Fibroblast of skin of scalp (primary cell): ENCODE data around the gene H6PD. TPM values are rescaled to one million over a fixed set of nuclear protein-coding genes. Genes with fewer than 3 reads are reported as not detected.

Experiments
- DNase-seq: peaks from one replicate; pipeline ENCODE4 v3.0.0-alpha.2; 2013
- polyA plus RNA-seq, 2 experiments: library from polyadenylated mRNA; unstranded; fragments of 120-200 nt; gene quantifications; one replicate each; pipeline ENCODE4 v1.2.1, GENCODE V29; 2013; ENCODE audit not compliant: insufficient read length in 2 of 2

Gene H6PD, protein sequence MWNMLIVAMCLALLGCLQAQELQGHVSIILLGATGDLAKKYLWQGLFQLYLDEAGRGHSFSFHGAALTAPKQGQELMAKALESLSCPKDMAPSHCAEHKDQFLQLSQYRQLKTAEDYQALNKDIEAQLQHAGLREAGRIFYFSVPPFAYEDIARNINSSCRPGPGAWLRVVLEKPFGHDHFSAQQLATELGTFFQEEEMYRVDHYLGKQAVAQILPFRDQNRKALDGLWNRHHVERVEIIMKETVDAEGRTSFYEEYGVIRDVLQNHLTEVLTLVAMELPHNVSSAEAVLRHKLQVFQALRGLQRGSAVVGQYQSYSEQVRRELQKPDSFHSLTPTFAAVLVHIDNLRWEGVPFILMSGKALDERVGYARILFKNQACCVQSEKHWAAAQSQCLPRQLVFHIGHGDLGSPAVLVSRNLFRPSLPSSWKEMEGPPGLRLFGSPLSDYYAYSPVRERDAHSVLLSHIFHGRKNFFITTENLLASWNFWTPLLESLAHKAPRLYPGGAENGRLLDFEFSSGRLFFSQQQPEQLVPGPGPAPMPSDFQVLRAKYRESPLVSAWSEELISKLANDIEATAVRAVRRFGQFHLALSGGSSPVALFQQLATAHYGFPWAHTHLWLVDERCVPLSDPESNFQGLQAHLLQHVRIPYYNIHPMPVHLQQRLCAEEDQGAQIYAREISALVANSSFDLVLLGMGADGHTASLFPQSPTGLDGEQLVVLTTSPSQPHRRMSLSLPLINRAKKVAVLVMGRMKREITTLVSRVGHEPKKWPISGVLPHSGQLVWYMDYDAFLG
- 22.3 TPM for polyA plus RNA-seq (2013, experiment 1 of 2; ENCODE audit: insufficient read length)
- 23.5 TPM for polyA plus RNA-seq (2013, experiment 2 of 2; ENCODE audit: insufficient read length)

- peak; percentile 84 for DNase-seq
These were observed at the start of gene H6PD for GRCh38 chr1:9234223-9235095. H6PD (plus strand) TSS chr1:9234774; CDS start chr1:9244935, 10,161 bp downstream.

DNA sequence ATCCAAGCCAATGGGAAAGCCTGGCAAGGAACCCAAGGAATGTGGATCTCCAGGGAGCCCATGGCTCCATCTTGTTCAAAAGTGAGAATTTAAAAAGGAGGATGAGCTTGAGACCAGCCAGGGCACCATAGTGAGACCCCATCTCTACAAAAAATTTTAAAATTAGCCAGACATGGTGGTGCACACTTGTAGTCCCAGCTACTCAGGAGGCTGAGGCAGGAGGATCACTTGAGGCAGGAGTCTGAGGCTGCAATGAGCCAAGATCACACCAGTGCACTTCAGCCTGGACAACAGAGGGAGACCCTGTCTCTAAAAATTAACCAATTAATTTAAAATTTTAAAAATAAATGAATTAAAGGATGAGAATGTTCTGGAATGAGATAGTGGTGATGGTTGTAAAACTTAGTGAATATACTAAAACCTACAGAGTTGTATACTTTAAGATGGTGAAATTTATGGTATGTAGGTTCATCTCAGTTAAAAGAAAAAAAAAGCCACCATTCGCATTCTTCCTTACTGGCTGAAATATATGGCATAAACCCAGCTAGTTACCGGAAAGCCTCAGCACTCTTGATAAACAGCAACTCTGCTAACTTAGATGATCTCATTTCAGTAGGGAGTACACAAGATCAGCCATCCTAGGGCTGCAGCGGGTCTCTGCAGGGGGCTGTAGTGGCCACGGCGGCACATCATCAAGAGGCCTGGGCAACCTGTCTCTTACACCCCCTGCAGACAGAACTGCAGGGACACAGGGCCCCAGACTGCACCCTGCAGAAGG is 48.3 kb upstream of the H6PD start:
- DNase-seq, result peak; percentile 53

GRCh38 chr1:9187004-9187403 is 47.6 kb upstream of the H6PD start:
- no peak for DNase-seq

GRCh38 chr1:9190234-9190633 is 44.3 kb upstream of the H6PD start:
- DNase-seq, result no peak

DNA sequence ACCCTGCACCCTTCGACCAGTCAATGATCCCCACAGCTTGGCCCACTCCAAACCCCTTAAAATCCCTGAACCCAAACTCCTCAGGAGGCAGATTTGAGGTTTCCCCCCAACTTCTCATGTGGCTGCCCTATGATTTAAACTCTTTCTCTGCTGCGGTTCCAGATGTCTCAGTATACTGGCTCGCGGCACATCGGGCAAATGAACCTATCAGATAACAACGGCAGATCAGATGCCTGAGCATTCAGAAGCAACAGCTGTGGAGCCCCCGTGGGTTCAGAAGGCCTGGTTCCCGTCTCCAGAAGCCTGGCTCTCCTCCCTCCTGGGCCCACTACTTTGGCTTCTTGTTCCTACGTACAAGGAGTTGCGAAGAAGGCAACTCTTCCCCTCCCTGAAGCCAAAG is 43.3 kb upstream of the H6PD start:
- no peak for DNase-seq

- DNase-seq, result no peak
These were observed 41.9 kb upstream of the H6PD start for GRCh38 chr1:9192578-9193232.

DNA sequence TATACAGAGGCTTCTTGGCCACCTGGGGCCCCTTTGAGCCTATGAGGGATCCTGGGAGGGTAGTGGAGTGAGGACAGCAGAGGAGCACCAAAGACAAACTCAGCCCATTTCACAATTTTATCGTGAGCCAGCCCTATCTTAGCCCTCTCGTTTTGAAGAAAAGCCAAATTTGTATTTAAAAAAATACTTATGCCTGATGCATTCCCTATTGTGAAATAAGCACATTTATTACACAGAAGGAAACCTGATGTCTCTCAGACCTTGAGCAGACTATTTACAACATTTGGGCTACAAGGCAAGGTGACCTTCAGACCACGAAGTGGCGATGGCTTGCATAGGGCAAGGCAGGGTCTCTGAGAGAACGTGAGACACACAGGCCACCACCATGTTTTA is 41.3 kb upstream of the H6PD start:
- no peak for DNase-seq

DNA sequence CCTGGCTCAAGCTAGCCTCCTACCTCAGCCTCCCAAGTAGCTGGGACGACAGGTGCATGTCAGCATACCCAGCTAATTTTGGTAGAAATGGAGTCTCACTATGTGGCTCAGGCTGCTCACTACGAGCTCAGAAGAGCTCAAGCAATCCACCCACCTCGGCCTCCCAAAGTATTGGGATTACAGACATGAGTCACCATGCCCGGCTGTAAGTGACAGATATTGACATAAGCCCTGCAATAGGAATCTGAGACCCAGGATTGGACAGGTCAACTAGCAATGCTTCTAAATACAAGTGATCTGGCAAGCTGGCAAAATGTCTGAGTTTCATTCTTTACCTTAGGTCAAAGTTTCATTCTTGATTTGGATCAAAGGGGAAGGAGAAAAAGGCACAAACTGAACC is 40.5 kb upstream of the H6PD start:
- DNase-seq, result no peak

DNA sequence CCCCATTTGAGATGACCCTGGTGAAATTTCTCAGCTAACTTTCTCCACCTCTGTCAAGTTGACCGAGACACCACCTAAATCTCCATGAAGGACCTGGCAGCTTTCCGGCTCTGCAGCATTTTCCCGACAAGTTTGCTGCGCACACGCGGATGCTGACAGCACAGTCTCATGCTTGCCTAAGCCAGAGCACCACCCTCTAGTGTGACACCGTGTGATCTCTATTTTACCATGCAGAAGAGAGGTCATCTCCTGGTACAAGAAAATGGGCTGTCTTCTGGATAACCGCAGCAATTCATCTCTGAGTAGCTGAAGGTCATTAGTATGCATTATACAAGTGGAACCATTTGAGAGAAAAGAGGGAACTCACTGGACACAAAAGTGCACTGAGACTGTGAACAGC is 38.9 kb upstream of the H6PD start:
- DNase-seq, result no peak

GRCh38 chr1:9196129-9197040 is 38.2 kb upstream of the H6PD start:
- DNase-seq, result peak; percentile 81

DNA sequence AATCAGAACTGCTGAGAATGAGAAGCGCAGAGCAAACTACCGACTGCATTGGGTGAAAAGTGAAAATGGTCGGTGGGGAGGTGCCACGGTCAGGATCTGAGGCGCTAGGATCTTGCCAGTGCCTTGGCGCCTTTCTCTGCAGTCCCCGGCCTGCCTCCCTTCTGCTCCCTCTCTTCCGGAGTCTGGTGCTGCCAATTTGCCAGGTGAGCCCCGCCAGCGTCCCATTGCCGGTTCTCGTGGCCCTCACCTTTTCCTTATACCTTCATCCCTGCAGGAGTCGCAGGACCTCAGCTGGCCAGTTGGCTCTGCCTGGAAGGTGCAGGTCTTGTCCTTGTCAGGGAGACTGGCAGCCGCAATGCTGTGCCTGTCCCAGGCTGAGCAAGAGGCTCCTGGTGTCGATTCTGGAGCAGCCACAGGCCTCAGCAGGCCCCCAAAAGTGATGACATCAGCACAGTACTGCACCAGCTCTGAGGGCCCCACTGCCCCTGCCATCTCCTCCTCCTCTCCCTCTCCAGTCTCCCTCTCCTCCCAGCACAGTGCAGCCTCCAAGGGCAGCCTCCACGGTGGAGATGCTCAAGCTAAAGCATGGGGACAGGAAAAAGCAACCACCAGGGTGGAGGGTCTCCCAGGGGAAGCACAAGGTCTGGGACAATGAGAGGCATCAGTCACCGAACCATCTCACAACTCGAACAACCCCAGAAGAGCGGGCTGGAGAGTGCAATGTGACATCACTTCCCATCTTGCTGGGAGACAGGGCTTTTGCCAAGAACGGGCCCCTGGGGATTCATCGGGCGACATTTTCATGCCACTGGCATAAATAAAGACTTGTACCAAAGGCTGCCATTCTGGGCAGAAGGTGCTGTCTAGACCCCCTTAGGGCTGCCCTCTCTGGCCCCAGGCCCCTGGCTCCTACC is 37.1 kb upstream of the H6PD start:
- no peak for DNase-seq

DNA sequence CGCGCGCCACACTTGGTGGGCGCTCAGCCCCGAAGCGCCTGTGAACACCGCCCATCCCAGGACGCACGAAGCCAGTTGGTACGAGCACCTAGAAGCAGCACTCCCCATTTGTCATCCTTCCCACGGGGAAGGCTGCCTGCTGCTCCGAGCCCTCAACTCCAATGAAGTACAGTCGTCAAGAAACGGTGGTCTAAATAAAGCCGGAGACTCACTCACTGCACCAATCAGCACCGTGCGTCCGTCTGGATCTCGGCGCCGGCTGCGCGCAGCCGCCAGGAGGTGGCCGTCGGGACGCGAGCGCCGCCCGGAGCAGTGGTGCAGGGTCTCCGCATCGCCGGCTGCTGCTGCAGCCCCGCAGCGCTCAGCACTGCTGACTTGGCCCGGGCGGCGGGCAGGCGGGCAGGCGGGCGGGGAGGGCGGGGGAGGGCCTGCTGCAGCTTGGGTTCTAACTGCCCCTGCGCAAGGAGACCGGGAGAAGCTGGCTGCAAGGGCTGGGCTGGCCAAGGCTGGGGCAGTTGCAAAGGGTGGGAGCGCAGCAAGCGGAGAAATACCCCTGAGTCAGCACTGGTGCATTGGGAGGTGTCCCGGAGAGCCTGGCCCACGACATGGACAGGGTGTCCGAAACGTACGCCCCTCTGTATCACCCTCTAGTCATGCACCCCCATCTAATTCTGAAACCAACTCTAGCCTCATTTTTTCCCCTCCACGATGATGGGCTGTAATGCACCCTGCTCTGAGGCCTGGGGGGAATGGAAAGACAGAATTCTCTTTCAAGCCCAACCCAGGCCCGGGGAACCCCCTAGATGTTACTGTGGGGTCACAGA is 35.8 kb upstream of the H6PD start:
- DNase-seq, result peak; percentile 34

- peak; percentile 49 for DNase-seq
These were observed 34.1 kb upstream of the H6PD start for GRCh38 chr1:9200441-9200840.

DNA sequence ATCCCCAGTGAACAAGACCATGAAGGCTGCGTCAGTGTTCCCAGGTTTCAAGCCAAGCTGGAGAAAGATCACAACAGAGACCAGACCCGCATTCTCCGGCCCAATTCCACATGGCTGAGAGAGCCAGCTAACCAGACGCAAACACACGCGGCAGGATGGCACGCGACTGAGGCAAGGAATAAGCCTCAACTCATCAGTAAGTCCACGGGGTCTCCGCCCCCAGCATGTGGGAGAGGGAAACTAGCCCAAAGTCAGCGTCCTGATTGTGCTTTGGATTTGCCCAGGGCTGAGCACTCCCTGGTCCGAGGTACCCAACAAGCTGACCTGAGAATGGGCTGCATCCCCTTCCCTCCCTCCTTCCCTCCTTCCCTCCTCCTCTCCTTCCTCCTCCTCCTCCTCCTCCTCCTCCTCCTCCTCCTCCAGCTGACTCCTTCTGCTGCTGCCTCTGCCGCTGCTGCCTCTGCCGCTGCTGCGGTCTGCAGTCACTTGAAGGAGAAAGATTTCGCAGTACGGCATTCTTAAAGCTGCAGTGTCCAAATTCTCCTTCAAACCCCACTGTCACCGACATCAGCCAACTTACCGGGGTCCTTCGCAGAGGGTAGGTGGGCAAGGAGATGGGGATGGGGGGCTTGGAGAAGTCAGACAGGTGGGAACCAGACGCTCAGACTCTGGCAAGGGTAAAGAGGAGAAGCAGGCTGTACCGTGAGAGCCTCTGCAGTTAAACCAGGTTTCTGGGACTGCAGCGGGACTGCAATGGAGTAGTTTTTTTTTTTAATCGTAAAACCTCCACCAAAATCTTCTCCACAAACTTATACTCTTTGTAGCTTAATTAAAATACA is 33.0 kb upstream of the H6PD start:
- DNase-seq, result peak; percentile 59

- no peak for DNase-seq
These were observed 32.2 kb upstream of the H6PD start for GRCh38 chr1:9202240-9202870.

DNA sequence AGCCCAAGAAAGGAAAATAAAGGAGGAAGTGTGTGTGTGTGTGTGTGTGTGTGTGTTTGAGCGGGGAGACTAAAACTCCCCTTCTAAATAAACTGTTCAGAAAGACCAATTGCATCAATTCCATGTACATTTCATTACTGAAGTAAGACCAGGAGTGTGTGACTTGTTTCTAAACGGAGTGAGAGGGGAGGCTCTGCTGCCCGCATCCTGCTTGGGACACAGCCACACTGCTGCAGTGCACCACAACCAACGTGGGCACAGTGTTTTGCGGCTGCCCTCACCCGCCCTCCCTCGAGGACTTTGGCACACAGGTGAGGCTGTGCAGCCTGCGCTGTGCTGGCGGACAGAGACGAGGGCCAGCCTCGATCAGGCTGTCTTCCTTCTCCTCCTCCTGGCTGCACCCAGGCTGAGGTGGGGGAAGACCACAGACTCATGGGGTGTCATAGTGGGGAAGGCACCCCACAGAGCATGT is 31.0 kb upstream of the H6PD start:
- DNase-seq, result no peak
